GM12875 (cell line): ENCODE measurements around the gene BLOC1S3.

Source experiments
- H3K4me3 ChIP-seq: one replicate; pipeline ENCODE4 v1.5.1; 2011; ENCODE audit warnings: low read depth, low read length, control low read depth
- CTCF ChIP-seq: IDR thresholded peaks from 2 replicates; pipeline ENCODE4 v1.5.1; 2011; ENCODE audit warnings: low read depth, mild to moderate bottlenecking, control low read depth, inconsistent platforms, low read length, moderate library complexity, borderline replicate concordance; ENCODE audit not compliant: insufficient read depth

BLOC1S3 gene

GRCh38 chr19:45178262-45179071, at the start of gene BLOC1S3:
TSS of gene BLOC1S3 (plus strand) at chr19:45178784. CDS start at chr19:45179297, 513 bp downstream.
- H3K4me3 ChIP-seq: peak within 1 kb of the TSS; percentile 90
- TF ChIP-seq CTCF: 0 out of 2 replicates have a peak, but pooled peaks have one; percentile 18

GRCh38 chr19:45128806-45129205, 49.8 kb upstream of the BLOC1S3 start:
- no peak for TF ChIP-seq CTCF
- H3K4me3 ChIP-seq: no peak overlapping the region

GRCh38 chr19:45130236-45130635, 48.3 kb upstream of the BLOC1S3 start:
- H3K4me3 ChIP-seq: no peak overlapping the region
- TF ChIP-seq CTCF: no peak

- H3K4me3 ChIP-seq: no peak overlapping the region
- TF ChIP-seq CTCF: peak; percentile 56
These were observed 47.5 kb upstream of the BLOC1S3 start for GRCh38 chr19:45130888-45131615.

- no peak overlapping the region for H3K4me3 ChIP-seq
These were observed 44.9 kb upstream of the BLOC1S3 start for GRCh38 chr19:45133661-45134060.

GRCh38 chr19:45135176-45135885, 43.3 kb upstream of the BLOC1S3 start:
- TF ChIP-seq CTCF: no peak
- H3K4me3 ChIP-seq: no peak overlapping the region

More at GRCh38 chr19:45133661-45134060, 44.9 kb upstream of the BLOC1S3 start:
- no peak for TF ChIP-seq CTCF
